Measurements from ENCODE around the gene KRT28.

KRT28 gene

GRCh38 chr17:40810494-40810893 is 10.7 kb upstream of the KRT28 start:
- no peak overlapping the region for H3K4me3 ChIP-seq (ENCODE audit: severe bottlenecking)
- ATAC-seq (ENCODE audit: low read depth): peak; percentile 93
- peak overlapping the region; percentile 53 for H3K27ac ChIP-seq (ENCODE audit: poor library complexity, severe bottlenecking)
- no peak for DNase-seq (ENCODE audit: low spot score)
- H3K27me3 ChIP-seq (ENCODE audit: insufficient read depth, poor library complexity, severe bottlenecking): no peaks in the 10 kb centered on the region
- H3K36me3 ChIP-seq (ENCODE audit: low read depth): no peaks in the 10 kb centered on the region
- H3K9me3 ChIP-seq (ENCODE audit: severe bottlenecking): no peaks in the 10 kb centered on the region
- no peak for TF ChIP-seq CTCF (IDR thresholded peaks at IDR 0.05; ENCODE audit: poor library complexity, severe bottlenecking)
- peaks cover 27% of the 10 kb centered on the region for H3K4me1 ChIP-seq (ENCODE audit: insufficient read depth, poor library complexity, severe bottlenecking)

DNA sequence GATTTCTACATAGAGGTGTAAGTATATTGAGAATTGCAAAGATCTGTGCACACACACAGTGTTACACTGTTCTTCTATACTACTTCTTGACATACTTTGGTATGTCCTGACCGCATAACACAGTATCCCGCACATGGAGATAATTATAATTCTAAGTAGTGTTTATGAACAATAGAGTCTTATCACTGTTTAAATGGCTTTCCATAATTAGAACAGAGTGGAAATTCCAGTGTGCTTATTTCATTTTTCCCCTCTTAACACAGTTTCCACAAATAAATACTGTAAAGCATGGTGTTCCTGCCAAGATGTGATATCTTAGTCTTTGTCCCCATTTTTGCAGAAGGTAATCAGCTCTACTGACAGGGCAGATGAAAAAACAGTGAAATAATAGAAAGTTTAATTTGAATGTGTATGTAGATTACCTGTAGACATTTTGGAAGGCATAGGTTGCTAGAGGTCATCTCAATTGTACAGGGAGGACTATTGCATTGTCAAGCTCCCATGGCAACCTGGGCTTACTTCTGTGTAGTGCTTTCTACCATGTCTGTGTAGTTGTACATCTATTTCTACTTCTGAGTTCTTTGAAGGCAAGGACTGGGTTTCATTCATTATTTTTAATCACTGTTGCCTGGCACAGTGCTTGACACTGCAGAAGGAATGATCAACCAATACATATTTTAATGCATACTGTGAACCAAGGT is 10.1 kb upstream of the KRT28 start:
- DNase-seq (ENCODE audit: low spot score): no peak
- Histone ChIP-seq H3K27ac (ENCODE audit: poor library complexity, severe bottlenecking) (peak overlapping the region; percentile 53), H3K36me3 (ENCODE audit: low read depth) (no peaks in the 10 kb centered on the region), H3K27me3 (ENCODE audit: insufficient read depth, poor library complexity, severe bottlenecking) (no peaks in the 10 kb centered on the region), H3K4me1 (ENCODE audit: insufficient read depth, poor library complexity, severe bottlenecking) (peaks cover 27% of the 10 kb centered on the region), H3K4me3 (ENCODE audit: severe bottlenecking) (no peak overlapping the region), H3K9me3 (ENCODE audit: severe bottlenecking) (no peaks in the 10 kb centered on the region)
- no peak for TF ChIP-seq CTCF (IDR thresholded peaks at IDR 0.05; ENCODE audit: poor library complexity, severe bottlenecking)
- no peak for ATAC-seq (ENCODE audit: low read depth)

DNA sequence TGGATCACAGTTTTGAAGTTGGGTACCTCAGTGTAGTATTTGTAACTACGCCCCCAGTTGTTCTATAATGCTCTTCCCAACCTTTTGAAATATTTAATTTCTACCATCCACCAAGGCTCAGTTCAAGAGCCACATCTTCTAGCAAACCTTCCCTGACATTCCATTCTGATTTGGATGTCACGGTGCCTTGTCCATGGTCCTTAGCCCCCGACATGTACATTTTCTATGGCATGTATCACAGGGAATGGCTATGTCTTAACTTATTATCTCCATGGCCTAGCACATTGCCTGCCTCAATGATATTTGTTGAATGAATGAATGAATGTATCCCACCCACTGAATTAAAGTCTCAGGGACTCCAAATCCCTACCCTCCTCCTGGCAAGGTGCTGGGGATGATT is 6.4 kb upstream of the KRT28 start:
- ATAC-seq (ENCODE audit: low read depth) (no peak), DNase-seq (ENCODE audit: low spot score) (no peak)
- no peak for TF ChIP-seq CTCF (IDR thresholded peaks at IDR 0.05; ENCODE audit: poor library complexity, severe bottlenecking)
- Histone ChIP-seq H3K4me1 (ENCODE audit: insufficient read depth, poor library complexity, severe bottlenecking) (peaks cover 20% of the 10 kb centered on the region), H3K9me3 (ENCODE audit: severe bottlenecking) (no peaks in the 10 kb centered on the region), H3K27ac (ENCODE audit: poor library complexity, severe bottlenecking) (no peak overlapping the region), H3K27me3 (ENCODE audit: insufficient read depth, poor library complexity, severe bottlenecking) (no peaks in the 10 kb centered on the region), H3K36me3 (ENCODE audit: low read depth) (no peaks in the 10 kb centered on the region), H3K4me3 (ENCODE audit: severe bottlenecking) (no peak overlapping the region)

DNA sequence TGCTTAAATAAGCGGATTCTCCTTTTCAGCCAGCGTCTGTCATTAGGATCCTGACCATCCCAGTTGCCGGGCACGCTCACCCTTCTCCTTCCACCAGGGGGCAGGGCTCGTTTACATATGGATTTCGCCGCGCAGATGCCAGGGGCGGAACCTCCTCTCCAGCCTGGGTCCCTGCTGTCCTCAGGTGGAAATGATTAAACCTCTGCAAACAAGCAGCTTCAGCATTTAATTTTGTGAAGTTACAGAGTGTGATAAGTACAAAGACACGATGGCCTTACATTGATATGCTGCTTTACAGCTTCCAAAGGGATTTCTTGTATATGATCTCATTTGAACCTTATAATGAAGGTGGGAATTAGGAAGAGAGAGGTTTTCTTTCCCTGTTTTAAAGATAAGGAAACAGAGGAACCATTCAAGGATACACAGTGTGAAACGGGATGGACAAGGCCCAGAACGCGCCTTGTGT is 3.9 kb upstream of the KRT28 start:
- Histone ChIP-seq H3K4me1 (ENCODE audit: insufficient read depth, poor library complexity, severe bottlenecking) (peaks cover 5% of the 10 kb centered on the region), H3K27me3 (ENCODE audit: insufficient read depth, poor library complexity, severe bottlenecking) (no peaks in the 10 kb centered on the region), H3K27ac (ENCODE audit: poor library complexity, severe bottlenecking) (no peak overlapping the region), H3K36me3 (ENCODE audit: low read depth) (no peaks in the 10 kb centered on the region), H3K4me3 (ENCODE audit: severe bottlenecking) (no peak overlapping the region), H3K9me3 (ENCODE audit: severe bottlenecking) (no peaks in the 10 kb centered on the region)
- TF ChIP-seq CTCF (IDR thresholded peaks at IDR 0.05; ENCODE audit: poor library complexity, severe bottlenecking): peak; percentile 96
- no peak for DNase-seq (ENCODE audit: low spot score)
- peak; percentile 98 for ATAC-seq (ENCODE audit: low read depth)

DNA sequence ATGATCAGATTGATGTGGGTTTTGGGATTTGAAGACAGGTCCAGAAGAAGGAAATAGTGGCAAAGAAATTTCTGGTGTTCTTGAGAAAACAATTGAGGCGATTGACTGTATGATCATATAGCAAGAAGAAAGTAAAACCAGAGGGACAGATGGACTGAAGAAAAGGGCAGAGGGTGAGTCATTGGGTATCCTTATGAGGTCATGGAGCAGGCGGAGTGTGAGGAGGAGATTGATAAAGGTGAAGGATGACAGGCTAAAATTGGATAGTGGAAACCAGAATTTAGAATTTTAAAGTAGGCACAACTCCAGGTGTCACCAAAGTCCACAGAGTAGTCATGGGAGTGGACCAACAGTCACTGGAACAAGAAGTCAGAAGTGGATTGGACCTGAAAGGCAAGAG is 1.4 kb upstream of the KRT28 start:
- TF ChIP-seq CTCF (IDR thresholded peaks at IDR 0.05; ENCODE audit: poor library complexity, severe bottlenecking): no peak
- Histone ChIP-seq H3K27me3 (ENCODE audit: insufficient read depth, poor library complexity, severe bottlenecking) (no peaks in the 10 kb centered on the region), H3K27ac (ENCODE audit: poor library complexity, severe bottlenecking) (no peak overlapping the region), H3K36me3 (ENCODE audit: low read depth) (no peaks in the 10 kb centered on the region), H3K4me1 (ENCODE audit: insufficient read depth, poor library complexity, severe bottlenecking) (peaks cover 5% of the 10 kb centered on the region), H3K9me3 (ENCODE audit: severe bottlenecking) (no peaks in the 10 kb centered on the region), H3K4me3 (ENCODE audit: severe bottlenecking) (no peak overlapping the region)
- no peak for ATAC-seq (ENCODE audit: low read depth)
- DNase-seq (ENCODE audit: low spot score): no peak
